Lower leg skin (tissue), 4 donors: ENCODE results near the gene SETD1A. TPM values are rescaled to one million over a fixed set of nuclear protein-coding genes. Genes with fewer than 3 reads are reported as not detected.

Source experiments
- DNase-seq, 2 donors: peaks; one replicate each; pipeline ENCODE4 v3.0.0-alpha.2; 2019; ENCODE audit warnings: low spot score in 2 of 2
- H3K4me3 ChIP-seq: fragments of 200-600 bp; sonication (generic); 2 replicates; pipeline ENCODE4 v1.5.1; 2017; ENCODE audit warnings: mild to moderate bottlenecking, low read depth; ENCODE audit not compliant: poor library complexity, severe bottlenecking
- CTCF ChIP-seq, 3 donors: fragments of 450-650 bp; IDR thresholded peaks; one replicate each; pipeline ENCODE4 v1.5.1; 2016; ENCODE audit warnings: antibody characterized with exemption in 3 of 3, mild to moderate bottlenecking in 3 of 3, moderate library complexity in 2 of 3
- POLR2A ChIP-seq, 2 donors: fragments of 450-650 bp; IDR thresholded peaks; one replicate each; pipeline ENCODE4 v1.6.1; 2016 to 2017; ENCODE audit warnings: antibody characterized with exemption in 2 of 2, mild to moderate bottlenecking in 1 of 2, moderate library complexity in 1 of 2
- WGBS, 2 donors: methylation state at CpG; one replicate each; pipeline ENCODE4 v1.1.5; 2018; 5-methylcytosine and 5-hydroxymethylcytosine counted together
- intact Hi-C: fragments of 100-400 bp; cut with DNase I; formaldehyde crosslinking; loops from one replicate; pipeline ENCODE4 v1.15.0; 2023; ENCODE audit warnings: low total_unique reads
- total RNA-seq, 4 donors: library from RNA; depleted of rRNA; stranded (reverse); fragments of >200 nt; gene quantifications; one replicate each; pipeline ENCODE4 v1.1.0, GENCODE V29; 2016

Gene SETD1A
- total RNA-seq, 4 donors from 2014 or later: 9.2 to 22.4 (median 10.7) TPM

GRCh38 chr16:30949650-30950515, 7.7 kb upstream of the SETD1A start:
- no peak for TF ChIP-seq POLR2A (IDR thresholded peaks at IDR 0.05)
- peak in 1 of 3 donors; percentile 9 for TF ChIP-seq CTCF (IDR thresholded peaks at IDR 0.05)
- 3% methylated on average over 18 to 21 of the region's 21 CpGs for WGBS, 2 donors
- intact Hi-C loops: no loop called here

GRCh38 chr16:30950516-30951065, 7.0 kb upstream of the SETD1A start:
- 35 to 55% methylated on average over 7 to 8 of the region's 8 CpGs for WGBS, 2 donors
- DNase-seq: no peak
- TF ChIP-seq POLR2A (IDR thresholded peaks at IDR 0.05) (no peak), CTCF (IDR thresholded peaks at IDR 0.05) (no peak)
- no peak overlapping the region for H3K4me3 ChIP-seq
- intact Hi-C loops: no loop called here

More at GRCh38 chr16:30949650-30950515, 7.7 kb upstream of the SETD1A start:
- peak overlapping the region; percentile 92 for H3K4me3 ChIP-seq
- DNase-seq: peak; percentile 93 to 97

- TF ChIP-seq POLR2A (IDR thresholded peaks at IDR 0.05) (no peak), CTCF (IDR thresholded peaks at IDR 0.05) (no peak)
- DNase-seq: no peak
- intact Hi-C loops: no loop called here
- 46 to 53% methylated on average over 1 of the region's 1 CpG for WGBS, 2 donors
- H3K4me3 ChIP-seq: no peak overlapping the region
These were observed 6.4 kb upstream of the SETD1A start for GRCh38 chr16:30951193-30951592.

- TF ChIP-seq CTCF (IDR thresholded peaks at IDR 0.05): no peak
- no peak for TF ChIP-seq POLR2A (IDR thresholded peaks at IDR 0.05)
- H3K4me3 ChIP-seq: no peak overlapping the region
- intact Hi-C loops: no loop called here
- WGBS, 2 donors: 20 to 24% methylated on average over 3 of the region's 3 CpGs
- peak in 1 of 2 donors; percentile 93 for DNase-seq
These were observed 5.8 kb upstream of the SETD1A start for GRCh38 chr16:30951750-30952149.

- TF ChIP-seq CTCF (IDR thresholded peaks at IDR 0.05): no peak
- no peak for TF ChIP-seq POLR2A (IDR thresholded peaks at IDR 0.05)
- H3K4me3 ChIP-seq: no peak overlapping the region
- intact Hi-C loops: no loop called here
- 79 to 81% methylated on average over 9 of the region's 9 CpGs for WGBS, 2 donors
- DNase-seq: no peak
These were observed 4.4 kb upstream of the SETD1A start for GRCh38 chr16:30953111-30953510.
